GM21528 (cell line): Measurements from ENCODE around the gene ATL1.

Experiments used
- ATAC-seq: cut with Tn5 transposase; IDR thresholded peaks from one replicate; pipeline ENCODE4 v1.9.1; 2021; ENCODE audit warnings: mild to moderate bottlenecking, moderate library complexity; ENCODE audit not compliant: unreplicated experiment, low FRiP score

Gene ATL1

DNA sequence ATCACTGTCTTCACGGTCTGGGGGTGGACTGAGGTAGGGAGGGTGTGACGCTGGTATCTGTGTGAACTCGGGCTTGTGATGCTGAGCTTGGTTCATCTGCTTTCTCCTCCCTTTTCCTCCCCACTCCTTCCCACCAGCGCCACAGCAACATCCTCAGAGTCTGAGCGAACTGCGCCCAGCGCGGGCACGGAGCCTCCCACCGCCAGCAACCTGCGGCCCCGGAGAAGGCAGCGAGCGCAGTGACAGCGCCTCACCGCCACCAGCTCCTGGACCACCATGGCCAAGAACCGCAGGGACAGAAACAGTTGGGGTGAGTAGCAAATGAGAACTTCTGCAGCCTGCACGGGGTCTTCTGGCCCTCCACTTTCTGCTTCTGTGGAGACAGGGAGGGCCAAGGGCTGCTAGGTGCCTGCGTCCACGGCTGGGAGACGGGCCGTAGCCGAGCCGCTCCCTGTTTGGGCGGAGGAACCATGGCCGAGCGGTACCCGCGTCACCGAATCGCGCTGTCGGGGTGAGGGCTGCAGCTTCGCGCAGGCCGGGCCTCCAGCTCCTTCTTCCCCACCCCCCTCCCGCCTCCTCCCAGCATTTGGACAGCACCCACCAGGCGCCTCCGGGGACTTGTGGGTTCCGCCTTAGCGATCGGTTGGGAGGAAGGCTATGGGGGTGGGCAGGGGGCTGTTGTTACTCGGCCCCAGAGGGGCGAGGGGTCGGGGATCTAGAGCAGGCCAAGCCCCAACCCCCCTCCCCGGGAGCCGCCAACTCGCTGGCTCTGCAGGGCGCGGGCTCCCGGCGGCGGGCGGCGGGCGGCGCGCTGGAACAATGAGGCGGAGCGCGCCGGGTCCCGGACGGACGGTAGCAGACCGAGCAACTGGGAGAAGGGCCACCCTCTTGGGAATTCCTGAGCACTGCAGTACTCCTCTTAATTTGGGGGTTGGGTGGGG, at the start of gene ATL1:
Gene ATL1 (plus strand): TSS at position 156 of the 941 bp plus-strand sequence. CDS start 121 bp downstream, at position 277.
- peak; percentile 50 for ATAC-seq

DNA sequence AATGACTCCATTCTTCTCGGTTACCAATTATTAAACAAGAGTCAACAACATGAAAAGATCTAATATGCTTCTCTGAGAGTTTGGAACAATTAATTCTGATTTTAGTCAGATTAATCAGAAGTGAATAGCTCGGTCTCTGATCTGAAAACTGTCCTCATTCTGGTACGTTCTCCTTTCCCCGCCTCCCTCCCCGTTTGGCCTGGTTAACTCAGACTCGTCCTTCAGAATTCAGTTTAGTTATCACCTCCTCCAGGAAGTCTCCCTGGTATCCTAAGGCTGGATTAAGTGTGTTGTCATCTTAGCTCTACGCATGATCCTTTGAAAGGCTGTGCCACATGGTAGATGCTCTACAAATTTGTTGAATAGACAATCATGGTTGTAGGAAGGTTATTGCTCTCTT, 49.8 kb upstream of the ATL1 start:
- ATAC-seq = no peak

GRCh38 chr14:50512463-50512862, 47.5 kb upstream of the ATL1 start:
- no peak for ATAC-seq

DNA sequence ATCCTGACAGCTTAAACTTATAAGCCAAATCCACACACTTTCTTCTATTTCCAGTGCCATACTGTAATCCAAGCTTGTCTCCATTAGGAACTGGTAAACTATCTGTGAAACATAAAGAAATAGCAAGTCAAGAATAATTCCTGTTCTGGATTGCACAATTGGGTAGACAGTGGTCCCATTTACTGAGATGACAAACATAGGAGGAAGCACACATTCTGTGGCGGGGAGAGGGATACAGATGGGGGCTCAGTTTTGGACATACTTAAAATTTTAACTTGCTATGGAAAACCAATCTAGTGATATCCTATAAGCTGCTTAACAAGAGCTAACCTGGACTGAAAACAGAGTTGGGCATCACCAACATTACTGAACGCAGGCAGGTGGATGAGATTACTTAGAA, 43.9 kb upstream of the ATL1 start:
- ATAC-seq = no peak

DNA sequence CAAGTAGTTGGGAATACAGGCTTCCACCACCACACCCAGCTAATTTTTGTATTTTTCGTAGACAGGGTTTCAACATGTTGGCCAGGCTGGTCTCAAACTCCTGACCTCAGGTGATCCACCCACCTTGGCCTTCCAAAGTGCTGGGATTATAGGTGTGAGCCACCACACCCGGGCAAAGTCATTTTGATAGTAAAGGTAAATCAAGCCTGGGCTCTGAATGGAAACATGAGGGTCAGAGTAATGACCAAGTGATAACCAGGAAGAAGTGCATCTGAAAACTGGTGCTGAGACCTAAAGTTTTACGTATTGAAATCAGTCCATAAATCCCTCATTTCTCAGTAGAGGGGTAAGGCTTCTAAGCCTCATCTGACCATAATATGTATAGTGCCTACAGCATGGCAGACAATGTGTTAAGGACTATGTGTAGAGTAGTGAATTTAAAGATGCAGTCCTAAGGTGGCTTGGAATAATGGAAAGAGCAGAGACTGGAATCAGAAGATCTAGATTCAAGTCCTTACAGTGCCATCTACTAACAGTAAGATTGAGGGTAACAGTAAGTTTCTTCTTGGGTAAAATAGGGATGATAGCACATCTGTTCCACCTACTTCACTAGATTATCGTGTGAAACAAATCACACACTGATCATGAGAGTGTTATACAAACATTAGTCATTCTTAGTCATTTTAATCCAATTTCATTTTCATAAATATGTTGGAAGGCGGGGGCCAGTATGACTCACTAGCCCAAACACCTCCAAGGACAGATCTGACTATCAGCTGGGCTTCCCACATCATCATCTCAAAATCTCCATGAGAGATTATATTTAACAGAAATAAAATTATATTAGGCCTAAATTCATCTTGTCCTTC, 38.8 kb upstream of the ATL1 start:
- ATAC-seq = peak; percentile 63

DNA sequence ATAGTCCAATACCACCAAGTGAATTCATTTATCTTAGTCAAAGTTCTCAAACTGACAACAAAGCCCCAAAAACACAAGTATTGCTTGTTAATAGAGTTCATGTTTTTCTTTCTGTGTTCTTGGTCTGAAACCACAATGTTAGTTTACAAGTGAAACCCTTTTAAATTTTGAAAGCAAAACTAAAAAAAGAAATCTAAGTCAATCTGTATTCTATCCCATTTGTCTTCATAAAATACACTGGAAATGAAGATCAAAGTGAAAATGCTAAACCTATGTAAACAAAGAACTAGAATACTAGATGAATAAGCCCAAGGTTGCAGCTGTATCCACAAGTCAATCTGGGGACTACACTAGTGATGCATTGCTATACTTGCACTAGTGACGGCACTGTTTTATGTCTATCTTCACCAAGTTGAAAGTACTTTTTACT, 38.0 kb upstream of the ATL1 start:
- peak; percentile 53 for ATAC-seq

GRCh38 chr14:50523271-50524041, 36.5 kb upstream of the ATL1 start:
- no peak for ATAC-seq

- no peak for ATAC-seq
These were observed 35.9 kb upstream of the ATL1 start for GRCh38 chr14:50524060-50524459.

- ATAC-seq = no peak
These were observed 35.0 kb upstream of the ATL1 start for GRCh38 chr14:50524731-50525515.

DNA sequence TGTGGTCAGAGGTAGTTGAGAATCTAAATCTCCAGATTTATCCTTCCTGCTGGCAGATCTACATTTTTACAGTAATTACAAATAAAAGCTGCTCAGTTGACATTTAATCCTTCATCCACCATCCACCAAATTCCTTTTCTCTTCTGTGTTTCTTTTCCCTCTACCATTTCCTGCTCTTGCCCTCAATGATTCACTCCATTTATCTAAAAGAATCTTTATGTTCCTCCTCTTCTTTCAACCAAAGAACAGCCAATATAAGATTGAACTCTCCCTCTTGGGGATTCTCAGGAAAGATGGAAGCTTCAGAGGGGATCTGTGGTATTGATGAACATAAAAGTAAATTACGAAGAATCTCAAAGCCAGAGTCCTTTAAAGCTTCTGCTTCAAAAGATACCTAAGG, 31.9 kb upstream of the ATL1 start:
- no peak for ATAC-seq

- no peak for ATAC-seq
These were observed 30.4 kb upstream of the ATL1 start for GRCh38 chr14:50529288-50530179.

DNA sequence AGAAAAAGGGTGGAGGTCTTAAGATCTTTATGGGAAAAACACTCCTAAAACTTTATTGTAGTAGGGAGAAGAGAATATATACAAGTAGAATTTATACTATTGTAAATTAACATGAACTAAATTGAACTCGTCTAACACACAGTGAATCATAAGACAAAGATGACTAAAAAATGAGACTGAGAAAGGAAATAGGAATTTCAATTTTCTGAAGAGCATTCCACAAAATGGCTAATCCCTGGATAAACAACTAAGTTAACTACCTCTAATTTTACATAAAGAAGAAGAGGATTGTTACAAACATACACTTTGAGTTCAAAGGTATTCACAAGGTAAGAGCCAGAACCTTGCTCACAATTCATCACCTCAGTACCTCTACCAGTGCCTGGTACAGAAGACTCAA, 29.6 kb upstream of the ATL1 start:
- no peak for ATAC-seq

GRCh38 chr14:50530794-50531365, 29.1 kb upstream of the ATL1 start:
- ATAC-seq = no peak

GRCh38 chr14:50531595-50532501, 28.1 kb upstream of the ATL1 start:
- peak; percentile 42 for ATAC-seq

DNA sequence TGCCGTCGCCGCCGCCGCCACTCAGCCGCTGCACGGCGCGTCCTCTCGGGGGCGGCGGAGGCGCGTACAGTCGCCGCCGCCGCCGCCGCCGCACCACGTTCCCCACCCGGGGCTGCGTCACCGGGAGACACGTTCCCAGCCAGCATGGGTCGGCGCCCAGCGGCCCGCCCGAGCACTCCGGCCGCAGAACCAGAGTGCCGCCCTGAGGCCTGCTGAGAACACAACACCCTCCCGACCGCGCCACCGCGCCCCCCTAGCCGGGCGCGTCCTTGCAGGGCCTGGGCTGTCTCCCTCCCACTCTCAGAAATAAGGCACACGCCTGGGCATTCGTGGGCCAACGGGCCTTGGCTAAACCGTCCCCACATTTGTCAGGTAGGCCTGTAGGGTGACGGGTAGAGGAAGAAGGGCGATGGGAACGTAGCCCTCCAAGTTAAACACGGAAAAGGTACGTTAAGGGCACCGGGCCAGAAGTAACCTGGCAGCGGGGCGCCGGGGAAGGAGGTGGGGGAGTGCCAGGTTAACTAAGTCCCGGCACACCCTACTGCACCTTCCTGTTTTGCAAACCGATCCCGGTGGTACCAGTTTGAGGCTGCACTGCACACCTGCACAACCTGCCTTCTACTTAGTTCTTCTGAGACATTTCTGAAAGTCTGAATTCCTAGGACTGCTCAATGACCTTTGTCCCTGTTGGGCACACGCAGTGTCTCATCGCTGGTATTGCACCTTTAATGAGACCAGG, 27.3 kb upstream of the ATL1 start, which contains the start of gene MAP4K5:
Gene MAP4K5 (minus strand): TSS at position 68 of the 739 bp plus-strand sequence. CDS start 520 bp downstream, outside the sequence.
- ATAC-seq = peak; percentile 94

DNA sequence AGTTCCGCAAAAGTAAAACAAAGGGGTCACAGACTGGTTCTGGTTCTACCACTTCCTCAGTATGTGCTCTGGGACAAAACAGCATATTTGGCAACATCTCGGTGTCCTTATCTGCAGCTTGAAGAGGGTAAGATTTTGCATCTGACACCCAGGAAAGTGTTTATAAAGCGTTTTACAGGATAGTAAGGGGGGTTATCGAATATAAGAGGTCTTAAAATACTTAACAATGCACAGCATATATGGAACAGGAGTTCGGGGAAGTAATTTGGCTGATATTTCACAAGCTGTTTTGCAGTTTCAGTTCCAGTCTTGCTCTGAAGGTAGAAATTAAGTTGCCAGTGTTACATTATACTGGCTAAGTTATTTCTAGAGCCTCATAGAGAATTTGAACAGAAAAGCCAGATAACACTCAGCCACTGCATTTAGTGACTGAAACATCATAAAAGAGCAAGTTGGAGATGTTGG, 26.7 kb upstream of the ATL1 start:
- peak; percentile 25 for ATAC-seq
